H1 (cell line): ENCODE results near the gene HSD17B2. TPM values are rescaled to one million over a fixed set of nuclear protein-coding genes. Genes with fewer than 3 reads are reported as not detected.

Experiments
- CTCF ChIA-PET: fragments of 300-600 bp; sonication (Branson Sonifier 250); formaldehyde crosslinking; loops from one replicate; lab custom pipeline; 2021; ENCODE audit not compliant: partially characterized antibody; lab: Charles Lee
- POLR2A ChIA-PET: fragments of 300-600 bp; sonication (Branson Sonifier 250); formaldehyde crosslinking; loops from one replicate; lab custom pipeline; 2021; ENCODE audit warnings: inconsistent platforms; ENCODE audit not compliant: partially characterized antibody; lab: Charles Lee
- DNase-seq, 2 experiments: peaks; one replicate each; pipeline versions ENCODE4 v3.0.0 to v3.0.0-alpha.2; 2010 to 2022; ENCODE audit warnings: low spot score in 2 of 2, low read depth in 1 of 2, mixed read lengths in 1 of 2
- FAIRE-seq: peaks from 2 replicates; lab custom pipeline; 2011; peaks lifted over from hg19 to GRCh38; lab: Jason Lieb, UNC
- H2AFZ ChIP-seq: 2 replicates; pipeline ENCODE4 v1.8.1; 2012; ENCODE audit warnings: low read length, inconsistent platforms
- H2AK5ac ChIP-seq: 2 replicates; pipeline ENCODE4 v1.6.1; 2013; ENCODE audit warnings: low read depth, low read length
- H2BK120ac ChIP-seq: replicated peaks from 2 replicates; pipeline ENCODE3; 2013; ENCODE audit warnings: low read depth, low read length, inconsistent platforms
- H2BK12ac ChIP-seq: 2 replicates; pipeline ENCODE4 v1.6.1; 2013; ENCODE audit warnings: low read depth, low read length
- H2BK15ac ChIP-seq: 2 replicates; pipeline ENCODE4 v1.6.1; 2013; ENCODE audit warnings: low read length
- H2BK20ac ChIP-seq: 2 replicates; pipeline ENCODE4 v1.6.1; 2013; ENCODE audit warnings: low read length
- H2BK5ac ChIP-seq: 2 replicates; pipeline ENCODE4 v1.6.1; 2013; ENCODE audit warnings: low read depth, low read length
- H3K14ac ChIP-seq: 2 replicates; pipeline ENCODE4 v1.6.1; 2013; ENCODE audit warnings: inconsistent platforms; ENCODE audit not compliant: insufficient read length
- H3K18ac ChIP-seq: 2 replicates; pipeline ENCODE4 v1.6.1; 2013; ENCODE audit warnings: low read length; ENCODE audit errors: extremely low read depth
- H3K23ac ChIP-seq: 2 replicates; pipeline ENCODE4 v1.6.1; 2013; ENCODE audit warnings: inconsistent platforms; ENCODE audit not compliant: insufficient read length
- H3K23me2 ChIP-seq: 2 replicates; pipeline ENCODE4 v1.6.1; 2013; ENCODE audit warnings: low read depth, low read length
- H3K27ac ChIP-seq: 2 replicates; pipeline ENCODE4 v1.6.1; 2011; ENCODE audit warnings: low read depth, low read length, inconsistent platforms
- H3K27me3 ChIP-seq, 4 experiments: replicated peaks in 1 of 4; 1 replicate in 1 of 4; 2 replicates in 3 of 4; pipeline versions ENCODE4 v1.6.1 to v1.8.1; 2011 to 2013; ENCODE audit warnings: low read length in 3 of 4, mild to moderate bottlenecking in 3 of 4, inconsistent platforms in 2 of 4, mixed read lengths in 2 of 4, moderate library complexity in 1 of 4; ENCODE audit not compliant: control insufficient read depth in 3 of 4, insufficient read depth in 3 of 4; ENCODE audit errors: extremely low read depth in 1 of 4
- H3K36me3 ChIP-seq, 4 experiments: 2 replicates each; pipeline versions ENCODE4 v1.6.1 to v1.8.1; 2011 to 2013; ENCODE audit warnings: mild to moderate bottlenecking in 4 of 4, low read length in 3 of 4, moderate library complexity in 2 of 4, control low read depth in 1 of 4, inconsistent platforms in 1 of 4; ENCODE audit not compliant: insufficient read depth in 4 of 4, control insufficient read depth in 2 of 4
- H3K4ac ChIP-seq: replicated peaks from 2 replicates; pipeline ENCODE3; 2013; ENCODE audit warnings: low read length, low read depth, mixed read lengths, inconsistent platforms; ENCODE audit not compliant: insufficient read length
- H3K4me1 ChIP-seq, 4 experiments: replicated peaks in 1 of 4; 1 replicate in 1 of 4; 2 replicates in 3 of 4; pipeline versions ENCODE4 v1.6.1 to v1.8.1; 2011 to 2013; ENCODE audit warnings: low read length in 3 of 4, inconsistent platforms in 2 of 4, mixed read lengths in 1 of 4; ENCODE audit not compliant: insufficient read depth in 4 of 4, control insufficient read depth in 3 of 4
- H3K4me2 ChIP-seq, 2 experiments: 2 replicates each; pipeline versions ENCODE4 v1.6.1 to v1.8.1; 2011 to 2013; ENCODE audit warnings: low read depth in 2 of 2, low read length in 2 of 2, control low read depth in 1 of 2, inconsistent platforms in 1 of 2, mild to moderate bottlenecking in 1 of 2; ENCODE audit not compliant: insufficient read depth in 1 of 2
- H3K4me3 ChIP-seq, 4 experiments: fragments of 200-600, 300-600 bp in 1 of 4; sonication (generic), shearing (Covaris generic), sonication (Bioruptor Twin) in 1 of 4; 2 replicates each; pipeline versions ENCODE4 v1.5.1 to v1.8.1; 2011 to 2016; ENCODE audit warnings: low read length in 4 of 4, low read depth in 3 of 4, control low read depth in 2 of 4, inconsistent platforms in 2 of 4, mild to moderate bottlenecking in 2 of 4, mixed read lengths in 1 of 4, moderate library complexity in 1 of 4; ENCODE audit not compliant: insufficient read depth in 2 of 4; ENCODE audit errors: extremely low read depth in 1 of 4
- H3K56ac ChIP-seq: replicated peaks from 2 replicates; pipeline ENCODE3; 2013; ENCODE audit warnings: low read depth, mild to moderate bottlenecking, mixed read lengths, low read length, inconsistent platforms; ENCODE audit not compliant: insufficient read length
- H3K79me1 ChIP-seq: 2 replicates; pipeline ENCODE4 v1.6.1; 2013; ENCODE audit warnings: low read depth, low read length, control low read depth
- H3K79me2 ChIP-seq, 2 experiments: 2 replicates each; pipeline versions ENCODE4 v1.6.1 to v1.8.1; 2012 to 2013; ENCODE audit warnings: low read length in 2 of 2, mild to moderate bottlenecking in 2 of 2, inconsistent platforms in 1 of 2; ENCODE audit not compliant: insufficient read depth in 2 of 2, control insufficient read depth in 1 of 2
- H3K9ac ChIP-seq, 4 experiments: replicated peaks in 1 of 4; 1 replicate in 1 of 4; 2 replicates in 3 of 4; pipeline versions ENCODE4 v1.6.1 to v1.8.1; 2011 to 2013; ENCODE audit warnings: low read depth in 3 of 4, low read length in 3 of 4, control low read depth in 2 of 4, mild to moderate bottlenecking in 2 of 4, moderate library complexity in 2 of 4, inconsistent platforms in 1 of 4; ENCODE audit errors: extremely low read depth in 1 of 4
- H3K9me3 ChIP-seq, 2 experiments: 2 replicates each; pipeline versions ENCODE4 v1.6.1 to v1.8.1; 2012 to 2013; ENCODE audit warnings: mild to moderate bottlenecking in 2 of 2, moderate library complexity in 2 of 2, control low read depth in 1 of 2, inconsistent platforms in 1 of 2, low read depth in 1 of 2, low read length in 1 of 2, mixed read lengths in 1 of 2; ENCODE audit not compliant: insufficient read depth in 2 of 2
- H4K20me1 ChIP-seq, 2 experiments: replicated peaks in 1 of 2; 2 replicates each; pipeline versions ENCODE3 to v1.8.1; 2011 to 2013; ENCODE audit warnings: inconsistent platforms in 2 of 2, low read length in 2 of 2, mild to moderate bottlenecking in 1 of 2; ENCODE audit not compliant: insufficient read depth in 2 of 2, control insufficient read depth in 1 of 2
- H4K5ac ChIP-seq: 2 replicates; pipeline ENCODE4 v1.6.1; 2013; ENCODE audit warnings: low read length, low read depth, mixed read lengths, inconsistent platforms; ENCODE audit not compliant: insufficient read length
- H4K8ac ChIP-seq: 2 replicates; pipeline ENCODE4 v1.8.0; 2013; ENCODE audit warnings: mild to moderate bottlenecking, moderate library complexity, low read length, inconsistent platforms; ENCODE audit not compliant: insufficient read depth; ENCODE audit errors: extremely low read depth
- H4K91ac ChIP-seq: replicated peaks from 2 replicates; pipeline ENCODE3; 2013; ENCODE audit warnings: low read length, mixed read lengths, inconsistent platforms; ENCODE audit not compliant: insufficient read length
- ATF3 ChIP-seq: IDR thresholded peaks from 2 replicates; pipeline ENCODE4 v1.6.1; 2011; ENCODE audit warnings: low read depth, mild to moderate bottlenecking, low read length; ENCODE audit not compliant: insufficient read depth
- BRCA1 ChIP-seq: IDR thresholded peaks from 2 replicates; pipeline ENCODE4 v1.6.1; 2012; ENCODE audit warnings: low read depth, low read length, improper control_type of control experiment
- HDAC2 ChIP-seq, 2 experiments: fragments of 300-600 bp in 1 of 2; sonication (generic) in 1 of 2; IDR thresholded peaks; 2 replicates each; pipeline ENCODE4 v1.6.1; 2011 to 2012; ENCODE audit warnings: low read depth in 2 of 2, low read length in 2 of 2, mild to moderate bottlenecking in 2 of 2, moderate library complexity in 2 of 2, borderline replicate concordance in 1 of 2, inconsistent platforms in 1 of 2
- HDAC6 ChIP-seq: IDR thresholded peaks from one replicate; pipeline ENCODE4 v1.7.1; 2012; ENCODE audit warnings: low read depth, mild to moderate bottlenecking, inconsistent platforms, low read length, moderate library complexity
- JUN ChIP-seq: IDR thresholded peaks from 2 replicates; pipeline ENCODE4 v1.6.1; 2011; ENCODE audit warnings: low read depth, mild to moderate bottlenecking, improper control_type of control experiment, low read length
- JUND ChIP-seq: IDR thresholded peaks from 2 replicates; pipeline ENCODE4 v1.6.1; 2011; ENCODE audit warnings: mild to moderate bottlenecking, improper control_type of control experiment, low read length
- KDM1A ChIP-seq: fragments of 200-600, 300-600 bp; sonication (generic); IDR thresholded peaks from 2 replicates; pipeline ENCODE4 v1.7.1; 2016; ENCODE audit warnings: mild to moderate bottlenecking, low read length, borderline replicate concordance
- NANOG ChIP-seq: IDR thresholded peaks from 2 replicates; pipeline ENCODE4 v1.6.1; 2011; ENCODE audit warnings: low read length, low read depth, mild to moderate bottlenecking, inconsistent platforms; ENCODE audit not compliant: insufficient read depth, poor library complexity, severe bottlenecking
- SIN3A ChIP-seq, 2 experiments: IDR thresholded peaks in 1 of 2; conservative IDR thresholded peaks in 1 of 2; 2 replicates each; pipeline ENCODE4 v1.6.1; 2011 to 2012; ENCODE audit warnings: low read length in 2 of 2, improper control_type of control experiment in 1 of 2, low read depth in 1 of 2, mild to moderate bottlenecking in 1 of 2
- SP2 ChIP-seq: IDR thresholded peaks from 2 replicates; pipeline ENCODE4 v1.6.1; 2012; ENCODE audit warnings: mild to moderate bottlenecking, low read length, inconsistent platforms
- TBP ChIP-seq: IDR thresholded peaks from 2 replicates; pipeline ENCODE4 v1.6.1; 2011; ENCODE audit warnings: low read depth, low read length, improper control_type of control experiment
- TCF12 ChIP-seq: IDR thresholded peaks from 2 replicates; pipeline ENCODE4 v1.6.1; 2011; ENCODE audit warnings: low read depth, mild to moderate bottlenecking, low read length
- ZNF274 ChIP-seq: IDR thresholded peaks from 2 replicates; pipeline ENCODE4 v1.7.0; 2012; ENCODE audit warnings: low read length, borderline replicate concordance; ENCODE audit errors: extremely low read depth
- WGBS, 2 experiments: shearing (Covaris generic) in 1 of 2; methylation state at CpG; one replicate each; pipeline versions ENCODE4 v1.1.6 to v1.1.7; 2013 to 2015; ENCODE audit warnings: low lambda C conversion rate in 2 of 2, mixed read lengths in 2 of 2, inconsistent platforms in 1 of 2, low coverage in 1 of 2, missing lambda C conversion rate in 1 of 2; ENCODE audit not compliant: insufficient replicate concordance in 2 of 2, insufficient coverage in 1 of 2, insufficient read length in 1 of 2; ENCODE audit errors: extremely low coverage in 1 of 2, missing lambda C conversion rate in 1 of 2; 5-methylcytosine and 5-hydroxymethylcytosine counted together
- polyA plus RNA-seq, 7 experiments: library from polyadenylated mRNA; depleted of rRNA in 3 of 7; stranded (reverse) in 5 of 7; unstranded in 2 of 7; fragments of >200 nt in 5 of 7; fragments of 200-250 nt in 2 of 7; gene quantifications; 1 replicate in 5 of 7; 2 replicates in 1 of 7; 4 replicates in 1 of 7; pipeline versions ENCODE4 v1.2.1 to v1.2.3, GENCODE V29; 2011 to 2013; ENCODE audit warnings: missing spikeins in 2 of 7, mixed read lengths in 2 of 7
- total RNA-seq: library from RNA; stranded (reverse); fragmentation: NEBNext Ultra II Directional; extraction: Animal tissue kit (Norgen Biotek cat#: 25700); gene quantifications from 2 replicates; pipeline ENCODE4 v1.2.1, GENCODE V29; 2021

The HSD17B2 gene
- total and polyA plus RNA-seq, 2 of the 8 experiments (the other 6 are each of a cell fraction or from before 2014, with no cell fraction given): not detected

DNA sequence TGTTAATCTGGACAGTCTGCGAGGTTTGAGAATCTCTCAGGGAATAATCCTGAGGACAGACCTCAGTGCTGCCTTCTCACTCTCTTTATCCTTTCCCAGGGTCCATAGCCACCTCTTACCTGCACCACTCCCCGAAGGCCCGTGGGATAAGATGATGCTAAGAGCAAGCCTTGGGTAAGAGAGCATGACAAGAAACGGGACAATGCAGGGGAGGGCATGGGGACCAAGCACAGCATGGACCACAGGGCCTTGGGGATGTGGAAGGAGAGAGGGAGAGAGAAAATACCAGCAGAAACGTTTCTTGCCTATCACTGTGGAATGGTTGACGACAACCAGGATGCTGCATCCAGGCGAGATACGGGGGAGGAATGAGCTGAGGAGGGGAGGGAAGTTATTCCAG, 15.5 kb upstream of the HSD17B2 start:
- no peaks in the 10 kb centered on the region for H3K23me2 ChIP-seq
- no peak overlapping the region for H2AK5ac ChIP-seq
- no peaks in the 10 kb centered on the region for H3K79me1 ChIP-seq
- H4K91ac ChIP-seq: no peak overlapping the region
- H3K4me2 ChIP-seq: no peak overlapping the region
- H3K9ac ChIP-seq: no peak overlapping the region
- H3K14ac ChIP-seq: no peak overlapping the region
- H4K5ac ChIP-seq: no peak overlapping the region
- H3K4ac ChIP-seq: no peak overlapping the region
- no peak for FAIRE-seq
- 78% methylated on average over 7 of the region's 8 CpGs; no CpG with 5 or more reads in 1 of the 2 experiments for WGBS, 2 experiments
- no peak overlapping the region for H3K56ac ChIP-seq
- no peak overlapping the region for H3K4me3 ChIP-seq
- no peaks in the 10 kb centered on the region for H3K4me1 ChIP-seq
- H2AFZ ChIP-seq: no peak overlapping the region
- H3K27ac ChIP-seq: no peak overlapping the region
- H3K18ac ChIP-seq: no peak overlapping the region
- no peaks in the 10 kb centered on the region for H4K20me1 ChIP-seq
- no peaks in the 10 kb centered on the region for H3K79me2 ChIP-seq
- ChIA-PET POLR2A (no interaction called here), CTCF (interaction anchor here (3.0 kb wide), 1 partner anchor 22 kb away, joined by 16 read pairs; no protein-coding TSS in a partner anchor)
- no peaks in the 10 kb centered on the region for H3K36me3 ChIP-seq
- no peak overlapping the region for H2BK20ac ChIP-seq
- no peak overlapping the region for H2BK5ac ChIP-seq
- no peak overlapping the region for H2BK12ac ChIP-seq
- H3K27me3 ChIP-seq: no peaks in the 10 kb centered on the region; a peak in 2 of 7 replicates
- no peak overlapping the region; the same call in 1 of the 2 replicates for H4K8ac ChIP-seq
- H2BK120ac ChIP-seq: no peak overlapping the region
- no peak for DNase-seq
- H3K9me3 ChIP-seq: peaks cover 4 to 6% of the 10 kb centered on the region in 2 experiments; a peak in 2 of 4 replicates
- H2BK15ac ChIP-seq: no peak overlapping the region
- H3K23ac ChIP-seq: no peak overlapping the region
- TF ChIP-seq ZNF274 (no peak), SP2 (no peak), HDAC6 (no peak), HDAC2 (IDR thresholded peaks at IDR 0.05; ENCODE audit: borderline replicate concordance in 1 of 2, low read depth in 2 of 2, low read length in 2 of 2) (no peak), NANOG (no peak), BRCA1 (no peak), ATF3 (no peak), TBP (no peak), TCF12 (no peak), SIN3A (conservative IDR thresholded peaks at IDR 0.05 in 1 of 2, IDR thresholded peaks at IDR 0.05 in 1 of 2; ENCODE audit: low read depth in 1 of 2, low read length in 2 of 2) (no peak), JUND (no peak), KDM1A (no peak), JUN (no peak)
